Adrenal gland (tissue), 5 donors: ENCODE measurements around the gene PPP2R5C.

Source experiments
- POLR2A ChIP-seq, 2 donors: fragments of 450-650 bp; IDR thresholded peaks; one replicate each; pipeline ENCODE4 v1.6.1; 2017; ENCODE audit warnings: antibody characterized with exemption in 2 of 2, mild to moderate bottlenecking in 2 of 2, moderate library complexity in 1 of 2
- TF ChIP-seq, protein P1 (sequence below), 6 experiments: fragments of 450-650 bp in 4 of 6; fragments of 200-600 bp in 2 of 6; sonication (generic) in 1 of 6; IDR thresholded peaks; 1 replicate in 5 of 6; 2 replicates in 1 of 6; pipeline versions ENCODE4 v1.5.1 to v1.8.0; 2016 to 2021; ENCODE audit warnings: antibody characterized with exemption in 6 of 6, mild to moderate bottlenecking in 2 of 6, moderate library complexity in 1 of 6
- donor health status: DM: no; HTN: no; CAD: no.

DNA sequence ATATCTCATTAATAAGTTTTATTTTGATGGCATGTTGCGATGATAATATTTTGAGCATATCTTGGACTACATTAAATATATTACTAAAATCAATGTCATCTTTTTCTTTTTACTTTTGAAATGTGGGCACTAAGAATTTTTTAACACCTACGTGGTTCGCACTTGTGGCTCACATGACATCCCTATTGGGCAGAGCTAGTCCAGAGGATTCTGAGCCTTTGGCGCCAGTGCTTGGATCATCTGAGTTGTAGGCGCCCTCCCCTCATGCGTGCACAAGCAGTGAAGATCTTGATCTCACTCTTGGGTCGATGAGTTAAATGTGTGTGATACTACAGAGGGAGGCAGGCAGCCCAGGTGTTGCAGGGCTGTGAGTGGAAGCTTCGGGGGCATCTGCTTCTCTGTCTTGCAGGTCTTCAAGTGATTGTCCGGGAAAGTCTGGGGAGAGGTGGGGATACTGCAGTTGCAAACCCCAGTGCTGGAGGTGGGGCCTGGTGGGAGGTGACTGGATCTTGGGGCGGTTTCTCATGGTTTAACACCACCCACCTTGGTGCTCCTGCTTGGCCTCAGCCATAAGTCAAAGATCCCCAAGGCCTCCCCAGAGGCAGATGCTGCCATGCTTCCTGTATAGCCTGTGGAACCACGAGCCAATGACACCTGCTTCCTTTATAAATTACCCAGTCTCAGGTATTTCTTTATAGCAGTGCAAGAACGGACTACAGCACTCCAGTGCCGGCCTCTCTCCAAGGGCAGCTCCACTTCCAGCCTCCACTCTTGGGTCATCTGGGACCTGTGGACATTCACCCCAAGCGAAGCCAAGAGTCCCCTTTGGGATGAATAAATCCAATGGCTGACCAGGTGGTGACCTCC lies 46.1 kb upstream of the PPP2R5C start:
- TF ChIP-seq, protein P1, sequence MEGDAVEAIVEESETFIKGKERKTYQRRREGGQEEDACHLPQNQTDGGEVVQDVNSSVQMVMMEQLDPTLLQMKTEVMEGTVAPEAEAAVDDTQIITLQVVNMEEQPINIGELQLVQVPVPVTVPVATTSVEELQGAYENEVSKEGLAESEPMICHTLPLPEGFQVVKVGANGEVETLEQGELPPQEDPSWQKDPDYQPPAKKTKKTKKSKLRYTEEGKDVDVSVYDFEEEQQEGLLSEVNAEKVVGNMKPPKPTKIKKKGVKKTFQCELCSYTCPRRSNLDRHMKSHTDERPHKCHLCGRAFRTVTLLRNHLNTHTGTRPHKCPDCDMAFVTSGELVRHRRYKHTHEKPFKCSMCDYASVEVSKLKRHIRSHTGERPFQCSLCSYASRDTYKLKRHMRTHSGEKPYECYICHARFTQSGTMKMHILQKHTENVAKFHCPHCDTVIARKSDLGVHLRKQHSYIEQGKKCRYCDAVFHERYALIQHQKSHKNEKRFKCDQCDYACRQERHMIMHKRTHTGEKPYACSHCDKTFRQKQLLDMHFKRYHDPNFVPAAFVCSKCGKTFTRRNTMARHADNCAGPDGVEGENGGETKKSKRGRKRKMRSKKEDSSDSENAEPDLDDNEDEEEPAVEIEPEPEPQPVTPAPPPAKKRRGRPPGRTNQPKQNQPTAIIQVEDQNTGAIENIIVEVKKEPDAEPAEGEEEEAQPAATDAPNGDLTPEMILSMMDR (IDR thresholded peaks at IDR 0.05), result no peak
- TF ChIP-seq POLR2A (IDR thresholded peaks at IDR 0.05), result no peak
